LNCaP clone FGC (cell line): Measurements from ENCODE around the gene CASP5.
"Not testable (repeated sequence)": the region's sequence is repeated elsewhere in the genome, so short reads cannot be mapped to it uniquely, and the experiment has no call there.

Experiments
- DNase-seq: peaks from one replicate; pipeline ENCODE4 v3.0.0-alpha.2; 2011; ENCODE audit warnings: low read depth
- H3K4me3 ChIP-seq: 2 replicates; pipeline ENCODE4 v1.5.1; 2011; ENCODE audit warnings: mild to moderate bottlenecking, low read depth, low read length, control low read depth
- TF ChIP-seq, protein P1 (sequence below): IDR thresholded peaks from 2 replicates; pipeline ENCODE4 v1.5.1; 2012; ENCODE audit warnings: mild to moderate bottlenecking; ENCODE audit not compliant: control insufficient read depth, insufficient read depth; ENCODE audit errors: extremely low read depth

Gene CASP5

DNA sequence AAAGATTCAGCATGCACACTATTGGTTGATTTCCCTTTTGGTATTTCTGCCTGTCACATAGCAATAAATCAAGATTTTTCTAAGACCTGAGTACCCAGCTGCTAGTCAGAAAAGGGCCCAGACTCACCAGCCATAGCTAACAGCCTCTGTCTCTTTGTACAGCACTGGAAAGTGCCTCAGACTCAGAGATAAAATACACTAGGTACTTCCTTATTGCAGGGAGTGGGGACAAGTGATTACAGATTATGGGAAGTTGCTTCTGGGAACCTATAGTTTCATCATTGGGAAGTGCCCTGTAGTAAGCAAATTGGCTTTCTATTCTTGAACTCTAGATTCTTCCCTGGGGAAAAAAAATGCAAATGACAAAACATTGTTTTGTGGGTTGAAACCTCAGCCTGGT, at the start of gene CASP5:
Gene CASP5 (minus strand): TSS at position 166 of the 400 bp plus-strand sequence. CDS start 32 bp downstream, at position 134.
- no peak for DNase-seq
- TF ChIP-seq, protein P1, sequence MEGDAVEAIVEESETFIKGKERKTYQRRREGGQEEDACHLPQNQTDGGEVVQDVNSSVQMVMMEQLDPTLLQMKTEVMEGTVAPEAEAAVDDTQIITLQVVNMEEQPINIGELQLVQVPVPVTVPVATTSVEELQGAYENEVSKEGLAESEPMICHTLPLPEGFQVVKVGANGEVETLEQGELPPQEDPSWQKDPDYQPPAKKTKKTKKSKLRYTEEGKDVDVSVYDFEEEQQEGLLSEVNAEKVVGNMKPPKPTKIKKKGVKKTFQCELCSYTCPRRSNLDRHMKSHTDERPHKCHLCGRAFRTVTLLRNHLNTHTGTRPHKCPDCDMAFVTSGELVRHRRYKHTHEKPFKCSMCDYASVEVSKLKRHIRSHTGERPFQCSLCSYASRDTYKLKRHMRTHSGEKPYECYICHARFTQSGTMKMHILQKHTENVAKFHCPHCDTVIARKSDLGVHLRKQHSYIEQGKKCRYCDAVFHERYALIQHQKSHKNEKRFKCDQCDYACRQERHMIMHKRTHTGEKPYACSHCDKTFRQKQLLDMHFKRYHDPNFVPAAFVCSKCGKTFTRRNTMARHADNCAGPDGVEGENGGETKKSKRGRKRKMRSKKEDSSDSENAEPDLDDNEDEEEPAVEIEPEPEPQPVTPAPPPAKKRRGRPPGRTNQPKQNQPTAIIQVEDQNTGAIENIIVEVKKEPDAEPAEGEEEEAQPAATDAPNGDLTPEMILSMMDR: no peak
- H3K4me3 ChIP-seq: no peak within 1 kb of the TSS

DNA sequence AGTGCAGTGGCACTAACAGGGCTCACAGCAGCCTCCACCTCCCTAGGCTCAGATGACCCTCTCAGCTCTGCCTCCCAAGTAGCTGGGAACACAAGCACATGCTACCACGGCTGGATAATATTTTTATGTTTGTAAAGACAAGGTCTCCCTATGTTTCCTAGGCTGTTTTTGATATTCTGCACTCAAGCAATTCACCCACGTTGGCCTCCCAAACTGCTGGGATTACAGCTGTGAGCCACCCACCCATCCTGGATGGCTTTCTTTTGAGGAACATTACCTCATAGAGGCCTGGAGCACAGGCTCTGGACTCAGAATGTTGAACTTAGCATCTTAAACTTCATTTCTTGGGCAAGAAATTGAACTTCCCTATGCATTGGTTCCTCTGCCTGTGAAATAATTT, 49.1 kb upstream of the CASP5 start:
- DNase-seq, H3K4me3 ChIP-seq: not testable (repeated sequence)

DNA sequence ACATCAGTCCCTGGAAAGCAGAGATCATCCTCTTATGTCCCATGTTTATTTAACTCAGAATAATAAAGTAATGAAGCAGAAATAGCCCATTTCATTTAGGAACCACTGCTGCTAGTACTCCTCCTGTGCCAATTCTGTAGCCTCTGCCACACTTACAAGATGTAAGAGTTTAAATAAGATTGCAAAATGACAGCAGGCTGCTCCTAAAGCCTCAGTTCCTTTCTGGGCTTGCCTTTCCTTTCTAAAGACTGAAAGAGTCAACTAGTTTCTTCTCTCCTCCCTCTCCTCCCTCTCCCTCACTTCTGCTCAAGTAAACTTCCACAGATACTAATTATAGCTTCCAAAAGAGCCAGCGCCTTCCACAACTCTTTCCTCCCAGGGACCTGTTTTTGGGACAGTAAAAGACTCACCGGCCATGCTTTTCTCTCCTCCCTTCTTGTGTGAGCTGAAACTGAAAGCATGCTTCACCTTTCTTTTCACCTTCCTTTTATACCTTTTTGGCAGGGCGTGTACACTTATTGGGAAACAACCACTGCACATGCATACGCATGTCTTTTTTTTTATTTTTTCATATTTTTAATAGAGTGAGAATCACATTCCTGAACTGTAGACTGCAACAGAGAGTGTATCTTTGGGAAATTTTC, 48.2 kb upstream of the CASP5 start:
- TF ChIP-seq, protein P1: no peak
- DNase-seq: no peak
- H3K4me3 ChIP-seq: no peak overlapping the region

DNA sequence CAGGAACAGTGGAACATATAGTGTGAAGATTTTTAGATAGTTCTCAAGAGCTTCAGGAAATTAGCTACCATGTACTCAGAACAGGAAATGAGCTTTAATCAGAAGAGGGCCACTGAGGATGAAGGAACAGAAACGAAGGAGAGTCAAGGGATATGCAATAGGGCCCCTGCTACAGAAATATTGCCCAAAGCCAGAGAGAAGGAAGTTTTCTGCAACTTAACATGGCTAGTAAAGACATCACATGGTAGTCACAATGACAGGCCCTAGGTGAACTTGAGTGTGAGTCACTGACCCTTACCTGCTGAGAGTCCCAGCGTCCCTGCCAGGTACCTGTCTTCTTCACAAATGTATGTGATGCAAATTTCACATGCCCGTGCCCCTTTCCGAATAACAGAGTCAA, 47.3 kb upstream of the CASP5 start:
- H3K4me3 ChIP-seq: no peak overlapping the region
- DNase-seq: no peak
- TF ChIP-seq, protein P1: no peak

DNA sequence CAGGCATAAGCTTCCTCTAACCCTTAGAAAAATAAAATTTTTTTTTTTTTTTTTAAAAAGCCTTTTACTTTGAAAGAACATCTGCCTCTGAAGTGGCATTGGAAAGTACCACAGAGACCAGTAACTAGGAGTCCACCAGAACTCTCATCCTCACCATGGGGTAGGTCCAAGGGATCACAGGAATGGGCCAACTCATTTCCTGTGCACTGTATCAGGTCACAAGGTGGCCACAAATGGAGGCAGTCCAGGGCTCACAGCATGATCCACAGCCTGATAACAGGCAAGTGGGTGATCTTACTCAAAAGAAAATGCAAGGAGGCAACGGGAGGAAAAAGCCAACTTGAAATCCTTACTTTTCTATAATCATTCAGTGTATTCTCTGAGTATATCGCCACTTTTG, 46.8 kb upstream of the CASP5 start:
- not testable (repeated sequence) for H3K4me3 ChIP-seq, DNase-seq

DNA sequence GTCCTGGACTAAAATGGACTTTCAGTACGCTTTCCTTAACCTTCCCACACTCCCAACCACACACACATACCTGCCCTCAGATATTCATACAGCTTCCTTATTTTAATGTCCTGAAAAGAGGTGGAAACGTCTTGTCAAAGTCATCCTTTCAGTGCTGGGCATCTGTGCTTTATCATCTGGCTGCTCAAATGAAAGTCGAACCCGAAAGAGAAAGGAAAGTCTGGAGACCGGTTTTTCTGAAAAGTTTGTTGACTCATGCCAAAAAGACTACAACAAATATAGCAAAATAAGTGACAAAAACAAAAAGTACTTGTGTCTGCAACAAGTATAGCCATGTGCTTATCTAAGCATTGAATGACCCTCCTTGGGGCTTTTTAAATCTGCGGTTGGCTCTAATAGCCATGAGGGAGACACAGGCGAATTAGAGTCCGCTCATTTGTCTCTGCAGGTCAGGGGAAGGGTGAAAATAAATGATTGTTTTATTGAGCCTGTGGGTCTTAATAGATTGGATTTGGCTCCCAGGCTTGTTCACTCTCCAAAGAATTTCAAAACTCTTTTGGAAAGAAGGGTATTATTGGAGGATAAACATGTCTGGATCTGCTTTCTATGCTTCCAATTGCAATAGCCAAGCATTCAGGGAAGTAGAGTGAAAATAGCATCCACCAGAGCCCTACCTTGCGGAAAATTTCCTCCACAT, 40.4 kb upstream of the CASP5 start:
- DNase-seq, H3K4me3 ChIP-seq: not testable (repeated sequence)

DNA sequence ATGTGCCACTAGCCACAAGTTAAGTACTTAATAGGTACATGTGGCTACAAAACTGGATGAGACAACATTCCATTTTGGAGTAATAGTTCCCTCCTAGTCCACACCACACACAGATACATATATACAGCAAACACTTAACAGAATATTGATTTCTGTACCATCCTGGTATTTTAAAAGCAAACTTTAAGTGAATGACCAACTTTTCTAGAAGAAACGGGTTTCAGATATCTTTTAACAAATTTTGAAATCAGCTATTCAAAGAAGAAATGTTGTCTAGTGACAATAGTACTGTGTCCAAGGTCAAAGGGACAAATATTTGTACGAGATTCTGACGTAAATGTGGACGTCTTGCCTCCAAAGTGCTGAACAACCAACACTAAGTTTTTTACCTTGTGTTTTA, 34.5 kb upstream of the CASP5 start:
- TF ChIP-seq, protein P1: no peak
- no peak for DNase-seq
- H3K4me3 ChIP-seq: no peak overlapping the region

DNA sequence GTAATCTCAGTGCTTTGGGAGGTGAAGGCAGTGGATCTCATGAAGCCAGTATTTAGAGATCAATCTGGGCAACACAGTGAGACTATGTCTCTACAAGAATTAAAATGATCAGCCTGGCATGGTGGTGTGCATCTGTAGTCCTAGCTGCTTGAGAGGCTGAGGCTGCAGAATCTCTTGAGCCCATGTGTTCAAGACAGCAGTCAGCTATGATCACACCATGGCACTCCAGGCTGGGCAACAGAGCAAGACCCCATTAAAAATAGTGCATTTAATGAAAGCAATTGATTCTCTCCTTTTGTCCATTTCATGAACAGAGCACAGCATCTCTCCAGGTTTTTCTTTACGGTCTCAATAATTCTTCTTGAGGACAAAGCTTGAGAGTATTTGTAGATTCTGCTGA, 33.5 kb upstream of the CASP5 start:
- TF ChIP-seq, protein P1: no peak
- DNase-seq: no peak
- no peak overlapping the region for H3K4me3 ChIP-seq
